HepG2 (cell line): Measurements from ENCODE around the gene CRY1. TPM values are rescaled to one million over a fixed set of nuclear protein-coding genes. Genes with fewer than 3 reads are reported as not detected.

Source experiments
- AGO1 ChIP-seq: fragments of 200-400 bp; formaldehyde crosslinking; IDR thresholded peaks from 2 replicates; pipeline ENCODE4 v1.6.1; 2017; ENCODE audit warnings: mild to moderate bottlenecking, low read depth, low read length, moderate library complexity; ENCODE audit not compliant: poor library complexity, severe bottlenecking
- ARNT2 ChIP-seq: sonication (generic); formaldehyde crosslinking; IDR thresholded peaks from 2 replicates; pipeline ENCODE4 v1.8.0; 2022; ENCODE audit warnings: mild to moderate bottlenecking, low read depth, missing genetic modification reagents, moderate library complexity
- BCL3 ChIP-seq: sonication (generic); formaldehyde crosslinking; IDR thresholded peaks from 2 replicates; pipeline ENCODE4 v1.5.1; 2020; ENCODE audit warnings: mild to moderate bottlenecking, missing genetic modification reagents, moderate library complexity
- CERS6 ChIP-seq: sonication (generic); formaldehyde crosslinking; IDR thresholded peaks from 2 replicates; pipeline ENCODE4 v1.5.0; 2020; ENCODE audit warnings: missing genetic modification reagents
- CHCHD3 ChIP-seq: sonication (generic); formaldehyde crosslinking; IDR thresholded peaks from 2 replicates; pipeline ENCODE4 v1.8.0; 2022; ENCODE audit warnings: mild to moderate bottlenecking, missing genetic modification reagents, moderate library complexity
- DR1 ChIP-seq: sonication (generic); formaldehyde crosslinking; IDR thresholded peaks from 2 replicates; pipeline ENCODE4 v1.8.0; 2021; ENCODE audit warnings: mild to moderate bottlenecking, missing genetic modification reagents, inconsistent platforms
- ELF4 ChIP-seq: sonication (generic); formaldehyde crosslinking; IDR thresholded peaks from 2 replicates; pipeline ENCODE4 v1.5.0; 2020; ENCODE audit warnings: missing genetic modification reagents, mild to moderate bottlenecking, moderate library complexity, borderline replicate concordance
- ELK4 ChIP-seq: sonication (generic); formaldehyde crosslinking; IDR thresholded peaks from 2 replicates; pipeline ENCODE4 v1.9.0; 2021; ENCODE audit warnings: missing genetic modification reagents, borderline replicate concordance
- ERF ChIP-seq: IDR thresholded peaks from 2 replicates; pipeline ENCODE4 v1.6.1; 2018; ENCODE audit warnings: missing biosample characterization, missing genetic modification reagents
- FOXK1 ChIP-seq: sonication (generic); formaldehyde crosslinking; IDR thresholded peaks from 2 replicates; pipeline ENCODE4 v1.4.0; 2020; ENCODE audit warnings: low read depth, missing genetic modification reagents, borderline replicate concordance
- GATA4 ChIP-seq: sonication (generic); IDR thresholded peaks from 2 replicates; pipeline ENCODE4 v1.6.1; 2016; ENCODE audit warnings: antibody characterized with exemption, low read depth, borderline replicate concordance
- IRX3 ChIP-seq: sonication (generic); formaldehyde crosslinking; IDR thresholded peaks from 2 replicates; pipeline ENCODE4 v1.8.1; 2023; ENCODE audit warnings: mild to moderate bottlenecking, low read depth, missing genetic modification reagents, borderline replicate concordance
- JARID2 ChIP-seq: sonication (generic); formaldehyde crosslinking; IDR thresholded peaks from 2 replicates; pipeline ENCODE4 v1.8.1; 2023; ENCODE audit warnings: missing genetic modification reagents, inconsistent platforms; ENCODE audit not compliant: insufficient replicate concordance
- NFATC3 ChIP-seq: sonication (generic); formaldehyde crosslinking; IDR thresholded peaks from 2 replicates; pipeline ENCODE4 v1.5.1; 2020; ENCODE audit warnings: mild to moderate bottlenecking, missing genetic modification reagents
- NFE2 ChIP-seq: sonication (generic); formaldehyde crosslinking; IDR thresholded peaks from 2 replicates; pipeline ENCODE4 v1.4.0; 2020; ENCODE audit warnings: missing genetic modification reagents
- NR2F1 ChIP-seq, 2 experiments: fragments of 450-650 bp in 1 of 2; formaldehyde crosslinking in 1 of 2; IDR thresholded peaks; 2 replicates each; pipeline versions ENCODE4 v1.5.0 to v1.6.1; 2016 to 2020; ENCODE audit warnings: mild to moderate bottlenecking in 1 of 2, missing compliant biosample characterization in 1 of 2, missing genetic modification reagents in 1 of 2, moderate library complexity in 1 of 2
- PCBP1 ChIP-seq: fragments of 200-400 bp; formaldehyde crosslinking; IDR thresholded peaks from 2 replicates; pipeline ENCODE4 v1.6.1; 2017; ENCODE audit warnings: mild to moderate bottlenecking, low read depth, low read length, borderline replicate concordance
- SMYD3 ChIP-seq: sonication (generic); formaldehyde crosslinking; IDR thresholded peaks from 2 replicates; pipeline ENCODE4 v1.8.1; 2023; ENCODE audit warnings: mild to moderate bottlenecking, missing genetic modification reagents
- TBX3 ChIP-seq: fragments of 450-650 bp; IDR thresholded peaks from 2 replicates; pipeline ENCODE4 v1.6.1; 2017; ENCODE audit warnings: antibody characterized with exemption, mild to moderate bottlenecking, inconsistent platforms, borderline replicate concordance
- TEF ChIP-seq: sonication (generic); formaldehyde crosslinking; IDR thresholded peaks from 2 replicates; pipeline ENCODE4 v1.5.0; 2020; ENCODE audit warnings: missing genetic modification reagents
- ZEB1 ChIP-seq: IDR thresholded peaks from 2 replicates; pipeline ENCODE4 v1.6.1; 2012; ENCODE audit warnings: mild to moderate bottlenecking, low read depth, inconsistent platforms; ENCODE audit not compliant: insufficient replicate concordance
- ZFP41 ChIP-seq: sonication (generic); formaldehyde crosslinking; IDR thresholded peaks from 2 replicates; pipeline ENCODE4 v1.4.0; 2020; ENCODE audit warnings: mild to moderate bottlenecking, missing genetic modification reagents, borderline replicate concordance
- ZNF136 ChIP-seq: sonication (generic); formaldehyde crosslinking; IDR thresholded peaks from 2 replicates; pipeline ENCODE4 v1.8.1; 2022; ENCODE audit warnings: low read depth, mild to moderate bottlenecking, moderate library complexity, missing genetic modification reagents
- ZNF138 ChIP-seq: sonication (generic); formaldehyde crosslinking; IDR thresholded peaks from 2 replicates; pipeline ENCODE4 v1.5.0; 2020; ENCODE audit warnings: mild to moderate bottlenecking, low read depth, missing genetic modification reagents
- ZNF263 ChIP-seq: sonication (generic); formaldehyde crosslinking; IDR thresholded peaks from 2 replicates; pipeline ENCODE4 v1.4.0; 2020; ENCODE audit warnings: missing genetic modification reagents
- ZNF570 ChIP-seq: sonication (generic); formaldehyde crosslinking; IDR thresholded peaks from 2 replicates; pipeline ENCODE4 v1.4.0; 2020; ENCODE audit warnings: mild to moderate bottlenecking, missing genetic modification reagents, borderline replicate concordance
- polyA plus RNA-seq, 8 experiments: library from polyadenylated mRNA; depleted of rRNA in 3 of 8; stranded (reverse) in 7 of 8; unstranded in 1 of 8; fragments of >200 nt; fragmentation: Illumina TruSeq in 4 of 8; extraction: Trizol in 4 of 8; gene quantifications; 2 replicates each; pipeline versions ENCODE4 v1.2.1 to v1.2.3, GENCODE V29; 2011 to 2016; ENCODE audit warnings: low read depth in 4 of 8, missing spikeins in 1 of 8, mixed read lengths in 1 of 8; ENCODE audit not compliant: insufficient read depth in 1 of 8
- total RNA-seq, 5 experiments: library from RNA; depleted of rRNA; stranded (reverse); fragments of >200 nt; fragmentation: Illumina TruSeq; extraction: Trizol; gene quantifications; 2 replicates each; pipeline ENCODE4 v1.2.3, GENCODE V29; 2016; ENCODE audit warnings: low read depth in 1 of 5

CRY1 gene
- total and polyA plus RNA-seq, 2 of the 13 experiments (the other 11 are each of a cell fraction or from before 2014, with no cell fraction given): 11.4 to 13.9 TPM

- TF ChIP-seq TEF (CRISPR knock-in tag) (no peak), TBX3 (peak; percentile 50; the same call in 1 of the 2 replicates), BCL3 (peak; percentile 51; the same call in 1 of the 2 replicates), FOXK1 (CRISPR knock-in tag) (peak; percentile 71; the same call in 1 of the 2 replicates), ERF (CRISPR knock-in tag) (no peak), ZNF136 (no peak), SMYD3 (CRISPR knock-in tag) (peak; percentile 91), ZNF263 (CRISPR knock-in tag) (peak; percentile 35; the same call in 1 of the 2 replicates), GATA4 (no peak; the same call in 1 of the 2 replicates), CERS6 (CRISPR knock-in tag) (0 out of 2 replicates have a peak, but pooled peaks have one; percentile 18), DR1 (CRISPR knock-in tag) (peak; percentile 74), NFATC3 (CRISPR knock-in tag) (no peak), NFE2 (CRISPR knock-in tag) (no peak), NR2F1 (CRISPR knock-in tag; IDR thresholded peaks at IDR 0.05) (no peak), IRX3 (CRISPR knock-in tag) (no peak), AGO1 (no peak), PCBP1 (no peak), ZNF138 (CRISPR knock-in tag) (no peak), ZNF570 (CRISPR knock-in tag) (0 out of 2 replicates have a peak, but pooled peaks have one; percentile 59), ELF4 (no peak), ZFP41 (CRISPR knock-in tag) (no peak), ARNT2 (CRISPR knock-in tag) (peak; percentile 35; the same call in 1 of the 2 replicates), ELK4 (no peak), CHCHD3 (no peak), ZEB1 (no peak), JARID2 (CRISPR knock-in tag) (peak; percentile 57)
These were observed at the start of gene CRY1 (continued) for GRCh38 chr12:107093417-107094182.
